GM19455 (cell line): Measurements from ENCODE around the gene CCPG1.
A peak's percentile ranks its signal among the peaks of the same experiment; 100 is the strongest.

ENCODE experiments used
- ATAC-seq: cut with Tn5 transposase; IDR thresholded peaks from one replicate; pipeline ENCODE4 v1.9.1; 2021; ENCODE audit not compliant: unreplicated experiment

The CCPG1 gene

GRCh38 chr15:55389264-55389607, 18.9 kb downstream of the CCPG1 start:
- no peak for ATAC-seq

- no peak for ATAC-seq
These were observed 21.1 kb downstream of the CCPG1 start for GRCh38 chr15:55387027-55387426.

GRCh38 chr15:55383687-55384086, 24.5 kb downstream of the CCPG1 start:
- no peak for ATAC-seq

- no peak for ATAC-seq
These were observed 26.6 kb downstream of the CCPG1 start for GRCh38 chr15:55381595-55381994.

- ATAC-seq: no peak
These were observed 29.1 kb downstream of the CCPG1 start for GRCh38 chr15:55379095-55379494.

GRCh38 chr15:55372701-55373440, 35.3 kb downstream of the CCPG1 start:
- peak; percentile 73 for ATAC-seq

GRCh38 chr15:55366981-55367380, 41.2 kb downstream of the CCPG1 start:
- ATAC-seq: no peak

- no peak for ATAC-seq
These were observed 45.5 kb downstream of the CCPG1 start for GRCh38 chr15:55362641-55363040.

- ATAC-seq: no peak
These were observed 47.1 kb downstream of the CCPG1 start for GRCh38 chr15:55361048-55361447.

GRCh38 chr15:55360256-55360655, 47.9 kb downstream of the CCPG1 start:
- no peak for ATAC-seq

- ATAC-seq: no peak
These were observed 49.7 kb downstream of the CCPG1 start for GRCh38 chr15:55358471-55358870.

- no peak for ATAC-seq
These were observed 50.4 kb downstream of the CCPG1 start for GRCh38 chr15:55357774-55358173.

GRCh38 chr15:55356985-55357585, 51.1 kb downstream of the CCPG1 start:
- ATAC-seq: no peak

- no peak for ATAC-seq
These were observed 55.1 kb downstream of the CCPG1 start for GRCh38 chr15:55353025-55353424.

- ATAC-seq: no peak
These were observed 58.9 kb downstream of the CCPG1 start for GRCh38 chr15:55349282-55349681.

GRCh38 chr15:55348281-55348778, 59.8 kb downstream of the CCPG1 start:
- no peak for ATAC-seq

GRCh38 chr15:55344206-55344605, 64.0 kb downstream of the CCPG1 start:
- no peak for ATAC-seq

GRCh38 chr15:55343168-55343567, 65.0 kb downstream of the CCPG1 start:
- ATAC-seq: no peak

- no peak for ATAC-seq
These were observed 71.0 kb downstream of the CCPG1 start for GRCh38 chr15:55337160-55337559.

- ATAC-seq: no peak
These were observed 73.2 kb downstream of the CCPG1 start for GRCh38 chr15:55334997-55335396.

GRCh38 chr15:55334371-55334770, 73.8 kb downstream of the CCPG1 start:
- no peak for ATAC-seq

GRCh38 chr15:55327387-55327786, 80.8 kb downstream of the CCPG1 start:
- no peak for ATAC-seq

- ATAC-seq: no peak
These were observed 85.7 kb downstream of the CCPG1 start for GRCh38 chr15:55322467-55322866.
